HFFc6 (cell line): ENCODE results near the gene TPK1. TPM values are rescaled to one million over a fixed set of nuclear protein-coding genes. Genes with fewer than 3 reads are reported as not detected.

Experiments used
- DNase-seq: peaks from one replicate; pipeline ENCODE4 v3.0.0-alpha.2; 2018
- H3K27ac Mint-ChIP-seq: 2 replicates; pipeline ENCODE4 v1.8.0; 2020; ENCODE audit warnings: mild to moderate bottlenecking, mixed read lengths
- H3K27me3 Mint-ChIP-seq: 2 replicates; pipeline ENCODE4 v1.8.0; 2021; ENCODE audit warnings: mild to moderate bottlenecking, moderate library complexity, mixed read lengths; ENCODE audit not compliant: insufficient read depth
- H3K36me3 Mint-ChIP-seq: 2 replicates; pipeline ENCODE4 v1.8.0; 2021; ENCODE audit warnings: low read depth, mixed read lengths
- H3K4me1 Mint-ChIP-seq: 2 replicates; pipeline ENCODE4 v1.8.0; 2020; ENCODE audit warnings: low read depth, mixed read lengths
- H3K4me3 Mint-ChIP-seq: 2 replicates; pipeline ENCODE4 v1.8.0; 2020; ENCODE audit warnings: mild to moderate bottlenecking, moderate library complexity, mixed read lengths
- H3K9me3 Mint-ChIP-seq: 2 replicates; pipeline ENCODE4 v1.8.0; 2020; ENCODE audit warnings: mild to moderate bottlenecking, mixed read lengths
- total RNA-seq, 6 experiments: library from RNA; stranded (reverse); fragmentation: NEBNext Ultra II Directional; extraction: Animal tissue kit (Norgen Biotek cat#: 25700); gene quantifications; 2 replicates in 1 of 6; 3 replicates in 5 of 6; pipeline ENCODE4 v1.2.3, GENCODE V29; 2021
- TF ChIP-seq, protein P1 (sequence below): fragments of 200-600 bp; sonication (generic); IDR thresholded peaks from 2 replicates; pipeline ENCODE4 v1.5.0; 2021; ENCODE audit warnings: antibody characterized with exemption, mild to moderate bottlenecking

Gene TPK1
- total RNA-seq, 6 experiments from 2014 or later = 0.11 to 0.82 (median 0.55) TPM; not detected in 2

DNA sequence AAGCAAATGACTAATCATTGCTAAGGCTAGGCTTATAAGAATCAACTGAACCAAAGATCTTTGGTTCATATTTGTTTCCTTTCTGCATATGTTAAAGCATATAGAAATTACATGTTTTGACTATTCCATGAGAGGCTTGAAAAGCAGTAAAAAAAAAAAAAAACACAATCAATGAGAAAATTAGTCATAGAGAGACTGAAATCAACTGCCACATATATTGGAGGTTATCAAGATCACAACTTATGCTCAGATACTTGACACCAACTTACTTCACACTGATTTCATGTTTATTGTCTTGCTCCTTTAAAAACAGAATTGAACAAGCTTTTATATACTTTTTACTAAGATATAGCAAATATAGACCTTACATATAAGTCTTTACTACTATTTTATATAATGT lies 161.3 kb downstream of the TPK1 start:
- no peak overlapping the region for H3K27ac Mint-ChIP-seq
- TF ChIP-seq, protein P1, sequence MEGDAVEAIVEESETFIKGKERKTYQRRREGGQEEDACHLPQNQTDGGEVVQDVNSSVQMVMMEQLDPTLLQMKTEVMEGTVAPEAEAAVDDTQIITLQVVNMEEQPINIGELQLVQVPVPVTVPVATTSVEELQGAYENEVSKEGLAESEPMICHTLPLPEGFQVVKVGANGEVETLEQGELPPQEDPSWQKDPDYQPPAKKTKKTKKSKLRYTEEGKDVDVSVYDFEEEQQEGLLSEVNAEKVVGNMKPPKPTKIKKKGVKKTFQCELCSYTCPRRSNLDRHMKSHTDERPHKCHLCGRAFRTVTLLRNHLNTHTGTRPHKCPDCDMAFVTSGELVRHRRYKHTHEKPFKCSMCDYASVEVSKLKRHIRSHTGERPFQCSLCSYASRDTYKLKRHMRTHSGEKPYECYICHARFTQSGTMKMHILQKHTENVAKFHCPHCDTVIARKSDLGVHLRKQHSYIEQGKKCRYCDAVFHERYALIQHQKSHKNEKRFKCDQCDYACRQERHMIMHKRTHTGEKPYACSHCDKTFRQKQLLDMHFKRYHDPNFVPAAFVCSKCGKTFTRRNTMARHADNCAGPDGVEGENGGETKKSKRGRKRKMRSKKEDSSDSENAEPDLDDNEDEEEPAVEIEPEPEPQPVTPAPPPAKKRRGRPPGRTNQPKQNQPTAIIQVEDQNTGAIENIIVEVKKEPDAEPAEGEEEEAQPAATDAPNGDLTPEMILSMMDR = no peak

DNA sequence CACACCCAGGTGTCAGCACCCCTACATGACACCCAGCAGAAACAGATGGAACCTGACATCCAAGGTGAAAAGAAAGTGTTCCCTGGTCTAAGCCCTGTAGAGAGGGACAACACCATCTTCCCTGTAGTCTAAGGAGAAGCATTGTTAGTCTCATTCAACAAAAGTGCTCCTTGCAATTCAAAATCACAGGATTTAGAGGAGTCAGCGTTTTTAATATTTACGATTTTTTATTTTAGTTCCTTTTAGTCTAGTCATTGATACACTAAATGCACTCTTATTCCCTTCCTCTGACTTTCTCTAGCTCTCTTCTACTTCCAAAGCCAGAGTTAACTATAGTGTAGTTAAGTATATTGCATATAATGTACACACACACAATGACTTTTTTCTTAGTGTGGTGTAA lies 163.0 kb downstream of the TPK1 start:
- Mint-ChIP-seq H3K36me3 (no peaks in the 10 kb centered on the region), H3K4me1 (no peaks in the 10 kb centered on the region), H3K4me3 (no peak overlapping the region), H3K9me3 (peaks cover 40% of the 10 kb centered on the region), H3K27me3 (no peaks in the 10 kb centered on the region; the same call in 1 of the 2 replicates), H3K27ac (no peak overlapping the region)
- no peak for DNase-seq
- TF ChIP-seq, protein P1 = no peak

More for the DNA sequence above, 161.3 kb downstream of the TPK1 start:
- Mint-ChIP-seq H3K4me3 (no peak overlapping the region), H3K4me1 (no peaks in the 10 kb centered on the region), H3K27me3 (no peaks in the 10 kb centered on the region; the same call in 1 of the 2 replicates), H3K36me3 (no peaks in the 10 kb centered on the region), H3K9me3 (peaks cover 44% of the 10 kb centered on the region)
- no peak for DNase-seq

DNA sequence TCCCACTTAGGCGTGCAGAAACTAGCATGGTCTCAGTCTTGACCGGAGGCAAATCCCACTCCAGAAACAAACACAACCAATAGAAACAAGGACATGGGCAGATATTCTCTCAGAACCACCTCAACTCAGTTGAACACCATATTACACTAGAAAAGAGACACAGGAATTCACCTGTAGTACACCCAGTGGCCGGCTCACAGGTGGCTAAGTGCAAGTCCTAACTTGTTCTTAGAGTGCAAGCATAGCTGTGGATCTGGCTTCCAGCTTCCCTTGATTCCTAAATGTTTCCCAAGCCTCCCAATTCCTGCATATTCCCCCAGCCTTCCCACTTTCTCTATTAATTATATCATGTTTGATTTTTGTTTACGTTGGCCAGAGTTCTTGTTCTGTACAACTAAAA lies 164.4 kb downstream of the TPK1 start:
- peaks cover 46% of the 10 kb centered on the region for H3K9me3 Mint-ChIP-seq

DNA sequence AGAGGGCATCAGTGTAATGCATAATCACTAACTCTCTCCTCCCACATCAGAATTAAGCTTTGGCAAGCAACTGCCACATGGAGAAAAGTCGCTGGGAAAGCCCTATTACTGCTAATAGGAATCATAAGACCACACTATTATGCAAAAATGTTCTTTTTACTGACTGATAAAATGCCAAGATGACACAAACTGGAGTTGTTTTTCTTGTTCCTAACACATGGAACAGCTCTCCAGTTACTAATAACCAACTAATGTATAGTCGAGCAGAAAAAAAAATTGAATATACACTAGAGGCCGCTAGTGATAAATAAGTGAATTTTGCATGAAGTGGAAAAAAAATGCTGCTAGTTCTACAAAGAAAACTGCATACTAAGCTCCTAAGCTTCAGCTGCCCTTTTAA lies 165.6 kb downstream of the TPK1 start:
- no peak overlapping the region for H3K27ac Mint-ChIP-seq
- no peak for DNase-seq
- TF ChIP-seq, protein P1 = no peak
- no peak overlapping the region for H3K4me3 Mint-ChIP-seq
- no peaks in the 10 kb centered on the region; the same call in 1 of the 2 replicates for H3K27me3 Mint-ChIP-seq
- H3K4me1 Mint-ChIP-seq = no peaks in the 10 kb centered on the region
- no peaks in the 10 kb centered on the region for H3K36me3 Mint-ChIP-seq
- peaks cover 38% of the 10 kb centered on the region for H3K9me3 Mint-ChIP-seq

More for the DNA sequence above, 164.4 kb downstream of the TPK1 start:
- no peaks in the 10 kb centered on the region for H3K36me3 Mint-ChIP-seq
- no peak overlapping the region for H3K27ac Mint-ChIP-seq
- TF ChIP-seq, protein P1 = no peak
- no peaks in the 10 kb centered on the region for H3K4me1 Mint-ChIP-seq
- no peak overlapping the region for H3K4me3 Mint-ChIP-seq
- no peak for DNase-seq
- no peaks in the 10 kb centered on the region; the same call in 1 of the 2 replicates for H3K27me3 Mint-ChIP-seq

DNA sequence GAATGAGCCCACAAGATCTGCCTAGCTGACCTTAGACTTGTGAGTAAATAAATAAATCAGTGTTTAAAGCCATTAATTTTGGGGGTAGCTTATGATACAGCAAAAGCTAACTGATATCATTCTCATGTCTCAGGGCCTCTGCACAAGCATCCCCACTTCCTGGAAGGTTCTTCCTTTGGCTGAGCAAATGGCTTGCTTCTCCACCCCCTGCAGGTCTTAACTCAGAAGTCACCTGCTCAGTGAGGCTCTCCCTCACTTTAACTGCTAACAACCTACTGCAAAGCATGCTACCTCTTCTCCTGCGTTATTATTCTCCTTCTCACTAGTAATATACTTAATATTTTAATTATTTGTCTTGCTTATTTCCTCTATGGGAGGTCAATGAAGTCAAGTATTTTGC lies 167.3 kb downstream of the TPK1 start:
- DNase-seq = no peak

More for the DNA sequence above, 167.3 kb downstream of the TPK1 start:
- H3K9me3 Mint-ChIP-seq = peaks cover 43% of the 10 kb centered on the region
- H3K36me3 Mint-ChIP-seq = no peaks in the 10 kb centered on the region
- H3K4me1 Mint-ChIP-seq = no peaks in the 10 kb centered on the region
- TF ChIP-seq, protein P1 = no peak
- no peak overlapping the region for H3K27ac Mint-ChIP-seq
- H3K27me3 Mint-ChIP-seq = no peaks in the 10 kb centered on the region; the same call in 1 of the 2 replicates
- no peak overlapping the region for H3K4me3 Mint-ChIP-seq
